Activated T-cell treated with anti-CD3 and anti-CD28 coated beads, Interleukin-2, amount 50 U/mL, for 72 hours (primary cell): Measurements from ENCODE around the gene GCFC2. TPM values are rescaled to one million over a fixed set of nuclear protein-coding genes. Genes with fewer than 3 reads are reported as not detected.

ENCODE experiments used
- ATAC-seq, 2 donors: fragments of 150-1000 bp; cut with Tn5 transposase; replicated peaks in 1 of 2; 2 replicates each; pipeline ENCODE4 v1.10.0; 2021; ENCODE audit warnings: moderate library complexity in 2 of 2, mild to moderate bottlenecking in 1 of 2
- DNase-seq, 2 donors: peaks; one replicate each; pipeline ENCODE4 v3.0.0; 2021 to 2022; ENCODE audit warnings: mixed read lengths in 1 of 2
- H3K27ac Mint-ChIP-seq: one replicate; pipeline ENCODE4 v1.8.0; 2022; ENCODE audit warnings: mild to moderate bottlenecking, moderate library complexity, mixed read lengths
- H3K27me3 Mint-ChIP-seq: one replicate; pipeline ENCODE4 v1.8.0; 2022; ENCODE audit warnings: low read depth, mixed read lengths
- H3K36me3 Mint-ChIP-seq, 2 donors: one replicate each; pipeline ENCODE4 v1.8.0; 2022; ENCODE audit warnings: mixed read lengths in 2 of 2, mild to moderate bottlenecking in 1 of 2; ENCODE audit not compliant: insufficient read depth in 2 of 2
- H3K4me1 Mint-ChIP-seq: one replicate; pipeline ENCODE4 v1.8.0; 2022; ENCODE audit warnings: low read depth, mixed read lengths
- H3K4me3 Mint-ChIP-seq, 2 donors: one replicate each; pipeline ENCODE4 v1.8.0; 2022; ENCODE audit warnings: mild to moderate bottlenecking in 2 of 2, mixed read lengths in 2 of 2, moderate library complexity in 2 of 2
- H3K9me3 Mint-ChIP-seq, 2 donors: one replicate each; pipeline ENCODE4 v1.8.0; 2022; ENCODE audit warnings: mixed read lengths in 2 of 2
- total RNA-seq, 2 donors: library from RNA; stranded (reverse); gene quantifications; one replicate each; pipeline ENCODE4 v1.2.3, GENCODE V29; 2022

Gene GCFC2
- total RNA-seq, 2 donors from 2014 or later, result 18.4 to 19.9 TPM

GRCh38 chr2:75612862-75613243 is 97.9 kb downstream of the GCFC2 start:
- peaks cover 61% of the 10 kb centered on the region for H3K27me3 Mint-ChIP-seq
- no peak for ATAC-seq
- H3K4me1 Mint-ChIP-seq, result no peaks in the 10 kb centered on the region
- no peak overlapping the region for H3K4me3 Mint-ChIP-seq
- H3K36me3 Mint-ChIP-seq, result no peaks in the 10 kb centered on the region
- no peak overlapping the region for H3K27ac Mint-ChIP-seq
- no peak for DNase-seq
- no peaks in the 10 kb centered on the region for H3K9me3 Mint-ChIP-seq

Other genes starting within 250 kb of the GCFC2 start
- under 1 TPM; 0.38 to 0.56 TPM for gene EVA1A, start 150.0 kb downstream of the GCFC2 start, total RNA-seq
- 10 to 100 TPM; 45.0 to 51.0 TPM for gene MRPL19, start 64.1 kb downstream of the GCFC2 start, total RNA-seq